G401 (cell line): ENCODE results near the gene FCN2. TPM values are rescaled to one million over a fixed set of nuclear protein-coding genes. Genes with fewer than 3 reads are reported as not detected.

Experiments used
- total RNA-seq: library from RNA; depleted of rRNA; stranded (reverse); fragments of >200 nt; shearing (Covaris generic); gene quantifications from 2 replicates; pipeline ENCODE4 v1.2.3, GENCODE V29; 2014; rRNA removed

FCN2 gene
- total RNA-seq, 1 experiment from 2014 or later: not detected

Other genes with a start within 250 kb of the FCN2 start
- 0.37 and 0.58 TPM in 2 replicates for gene COL5A1, start 239.0 kb upstream of the FCN2 start, total RNA-seq
- gene FCN1, start 37.1 kb downstream of the FCN2 start, total RNA-seq: not detected in 2 replicates
- gene OLFM1, start 206.9 kb downstream of the FCN2 start, total RNA-seq: 5.9 and 6.5 TPM in 2 replicates